GM18868 (cell line): ENCODE measurements around the gene TMEM63B.
"Not testable (repeated sequence)": the region's sequence is repeated elsewhere in the genome, so short reads cannot be mapped to it uniquely, and the experiment has no call there.

ENCODE experiments used
- ATAC-seq: cut with Tn5 transposase; IDR thresholded peaks from one replicate; pipeline ENCODE4 v1.9.1; 2021; ENCODE audit warnings: mild to moderate bottlenecking, moderate library complexity; ENCODE audit not compliant: unreplicated experiment

TMEM63B gene

DNA sequence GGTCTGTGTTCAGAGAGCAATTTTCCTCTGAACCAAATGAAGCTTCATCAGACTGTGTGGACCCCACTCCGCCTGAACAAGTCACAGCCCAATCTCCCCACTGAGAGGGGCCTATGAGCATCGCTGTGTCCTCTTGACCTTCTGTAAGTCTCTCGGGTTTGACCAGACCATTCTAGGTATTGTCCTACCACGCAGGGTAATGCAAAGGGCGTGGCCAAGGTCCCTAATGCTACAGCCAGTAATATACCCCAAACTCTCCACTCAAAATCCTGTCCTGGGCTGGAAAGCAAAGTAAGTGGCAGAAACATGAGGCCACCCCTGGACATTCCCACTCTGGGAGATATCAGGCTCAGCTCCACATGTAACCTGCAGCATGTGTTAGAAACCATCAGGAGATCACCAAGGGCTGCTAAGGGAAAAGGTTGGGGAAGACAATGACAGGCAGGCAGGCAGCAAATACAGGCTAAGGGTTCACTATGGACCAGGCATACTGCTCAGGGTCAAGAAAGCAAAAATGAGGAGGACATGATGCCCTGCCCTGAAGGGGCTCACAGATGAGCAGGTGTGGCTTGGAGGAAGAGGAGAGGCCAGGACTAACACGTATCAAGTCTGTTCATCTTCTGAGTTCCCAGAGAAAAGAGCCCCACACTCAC, 33.5 kb upstream of the TMEM63B start:
- ATAC-seq = no peak

- no peak for ATAC-seq
Measured at GRCh38 chr6:44094403-44095242, 32.7 kb upstream of the TMEM63B start.

DNA sequence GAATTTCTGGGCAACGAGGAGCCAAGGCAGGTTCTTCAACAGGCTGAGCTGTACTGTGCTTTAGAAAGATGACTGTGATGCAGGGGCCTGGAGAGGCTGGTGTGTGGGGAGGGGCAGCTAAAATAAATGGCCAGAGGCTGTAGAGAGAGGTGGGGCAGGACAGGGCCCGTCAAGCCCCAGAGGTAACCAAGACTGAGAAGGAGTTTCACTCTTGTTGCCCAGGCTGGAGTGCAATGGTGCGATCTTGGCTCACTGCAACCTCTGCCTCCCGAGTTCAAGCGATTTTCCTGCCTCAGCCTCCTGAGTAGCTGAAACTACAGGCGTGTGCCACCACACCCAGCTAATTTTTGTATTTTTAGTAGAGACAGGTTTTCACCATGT, 32.1 kb upstream of the TMEM63B start:
- not testable (repeated sequence) for ATAC-seq

GRCh38 chr6:44096612-44097011, 30.7 kb upstream of the TMEM63B start:
- peak; percentile 57 for ATAC-seq

GRCh38 chr6:44097782-44098317, 29.5 kb upstream of the TMEM63B start:
- no peak for ATAC-seq

- ATAC-seq = no peak
Measured at GRCh38 chr6:44099192-44099591, 28.2 kb upstream of the TMEM63B start.

DNA sequence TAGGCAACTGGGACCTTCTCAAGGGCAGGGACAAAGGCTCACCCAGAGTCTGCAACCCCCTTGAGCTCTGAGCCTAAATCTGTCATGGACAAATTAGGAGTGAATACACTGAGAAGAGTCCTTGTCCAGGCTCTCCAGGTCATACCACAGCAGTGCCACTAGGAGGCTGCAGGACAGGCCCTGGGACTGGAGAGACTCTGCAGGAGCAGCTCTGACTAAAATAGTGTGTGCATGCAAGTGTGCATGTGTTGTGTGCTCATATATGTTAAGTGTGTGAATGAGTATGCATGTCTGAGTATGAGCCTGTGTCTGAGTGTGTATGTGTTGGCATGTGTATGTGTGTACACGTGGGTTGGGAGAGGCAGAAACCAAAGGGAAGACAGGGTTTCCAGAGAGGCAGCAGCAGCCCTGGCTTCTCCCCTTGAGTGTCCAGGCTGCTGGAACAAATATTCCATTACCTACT, 27.2 kb upstream of the TMEM63B start:
- ATAC-seq = no peak

DNA sequence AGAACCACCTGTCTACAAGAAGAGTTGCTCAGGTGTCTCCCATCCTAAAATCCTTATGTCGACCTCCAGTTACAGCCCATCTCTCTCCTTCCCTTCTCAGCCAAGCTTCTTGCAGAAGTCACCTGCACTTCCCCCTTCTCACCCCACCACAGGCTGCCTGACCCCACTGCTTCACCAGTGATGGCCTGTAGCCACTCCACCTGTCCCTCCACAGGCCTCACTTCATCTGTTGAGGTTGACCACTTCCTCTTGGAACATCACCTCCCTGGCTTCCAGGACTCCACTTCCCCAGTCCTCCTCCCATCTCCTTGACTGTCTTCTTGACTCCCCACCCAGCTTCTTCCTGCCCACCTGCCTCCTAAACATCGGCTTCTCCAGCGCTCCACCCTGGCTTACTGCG, 25.5 kb upstream of the TMEM63B start:
- ATAC-seq = no peak

GRCh38 chr6:44102527-44102926, 24.8 kb upstream of the TMEM63B start:
- ATAC-seq = no peak

GRCh38 chr6:44104481-44105021, 22.8 kb upstream of the TMEM63B start:
- ATAC-seq = no peak

- ATAC-seq = no peak
Measured at GRCh38 chr6:44105146-44105545, 22.2 kb upstream of the TMEM63B start.

- ATAC-seq = no peak
Measured at GRCh38 chr6:44105993-44106740, 21.2 kb upstream of the TMEM63B start.

GRCh38 chr6:44107017-44107416, 20.3 kb upstream of the TMEM63B start:
- no peak for ATAC-seq

DNA sequence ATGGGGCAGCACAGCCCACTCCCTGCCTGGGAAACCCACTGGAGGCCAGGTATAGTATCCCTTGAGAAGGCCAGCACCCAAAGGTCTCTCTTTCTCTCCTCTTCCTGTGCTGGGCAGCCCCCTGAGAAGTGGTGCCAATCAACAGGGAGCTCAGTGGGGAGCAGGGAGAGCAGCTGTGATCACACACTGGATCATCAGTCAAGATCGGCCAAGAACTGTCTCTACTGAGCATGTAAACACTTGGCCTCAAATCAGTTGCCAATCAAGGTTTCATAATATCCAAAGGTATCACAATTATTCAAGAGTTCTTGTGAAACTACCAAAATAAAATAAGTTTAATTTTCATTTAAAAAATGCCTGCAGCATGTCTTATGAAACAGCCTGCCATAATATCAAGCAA, 18.9 kb upstream of the TMEM63B start:
- no peak for ATAC-seq

DNA sequence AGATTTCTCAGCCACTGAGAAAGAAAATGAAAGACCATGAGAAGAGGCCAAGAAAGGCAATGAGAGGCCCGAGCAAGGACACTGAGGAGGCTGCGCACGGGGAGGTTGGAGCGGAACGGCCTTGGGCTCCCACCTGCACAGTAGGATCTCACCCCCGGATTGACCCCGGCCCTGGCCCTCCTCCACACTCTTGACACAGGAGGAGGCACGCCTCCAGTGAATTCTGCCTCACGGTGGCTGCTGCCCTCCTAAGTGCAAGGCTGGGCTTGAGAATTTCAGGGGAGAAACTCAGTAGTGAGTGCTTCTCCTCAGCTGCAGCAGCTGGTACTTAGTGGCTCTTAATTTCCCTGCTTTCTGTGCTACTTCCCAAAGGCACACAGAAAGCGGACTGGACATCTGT, 18.1 kb upstream of the TMEM63B start:
- no peak for ATAC-seq

- ATAC-seq = no peak
Measured at GRCh38 chr6:44110005-44110676, 17.2 kb upstream of the TMEM63B start.

DNA sequence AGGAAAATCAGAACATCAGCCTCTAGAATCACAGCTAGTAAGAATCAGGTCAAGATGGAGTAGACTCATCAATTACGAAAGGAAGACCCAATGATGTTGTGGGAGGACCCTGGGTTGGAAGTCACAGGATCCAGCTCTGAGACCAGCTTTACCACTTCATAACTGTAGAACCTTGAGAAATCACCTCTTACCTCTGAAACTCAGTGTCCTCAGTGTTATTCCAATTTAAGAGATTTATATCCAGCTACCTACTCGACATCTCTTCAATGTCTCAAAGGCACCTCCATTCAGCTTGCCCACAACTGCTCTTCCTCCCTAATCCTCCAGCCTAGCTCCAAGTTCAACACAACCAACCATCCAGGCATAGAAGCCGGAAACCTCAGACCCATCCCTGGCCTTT, 16.4 kb upstream of the TMEM63B start:
- no peak for ATAC-seq

- no peak for ATAC-seq
Measured at GRCh38 chr6:44111434-44112417, 15.6 kb upstream of the TMEM63B start.

DNA sequence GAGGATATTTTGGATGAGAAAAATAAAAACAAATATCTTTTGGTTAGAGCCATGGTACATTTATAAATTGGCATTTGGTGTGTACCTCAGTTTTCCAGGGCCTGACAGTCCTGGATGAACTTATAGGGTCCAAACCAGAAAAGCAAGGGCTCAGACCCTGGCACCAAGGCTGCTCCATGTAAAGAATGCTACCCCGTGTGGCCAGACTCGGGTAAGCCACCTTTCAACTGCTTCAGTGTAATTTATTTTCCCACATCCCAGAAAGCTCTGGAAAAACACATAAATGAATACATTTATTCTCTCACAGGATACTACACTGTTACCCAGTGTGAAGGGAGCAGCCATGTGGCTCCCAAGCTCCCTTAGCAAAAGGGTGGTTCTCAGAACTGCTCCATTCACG, 13.9 kb upstream of the TMEM63B start:
- ATAC-seq = no peak
